ENCODE measurements around the gene TBC1D23.
"Not testable (repeated sequence)": the region's sequence is repeated elsewhere in the genome, so short reads cannot be mapped to it uniquely, and the experiment has no call there.

The TBC1D23 gene

DNA sequence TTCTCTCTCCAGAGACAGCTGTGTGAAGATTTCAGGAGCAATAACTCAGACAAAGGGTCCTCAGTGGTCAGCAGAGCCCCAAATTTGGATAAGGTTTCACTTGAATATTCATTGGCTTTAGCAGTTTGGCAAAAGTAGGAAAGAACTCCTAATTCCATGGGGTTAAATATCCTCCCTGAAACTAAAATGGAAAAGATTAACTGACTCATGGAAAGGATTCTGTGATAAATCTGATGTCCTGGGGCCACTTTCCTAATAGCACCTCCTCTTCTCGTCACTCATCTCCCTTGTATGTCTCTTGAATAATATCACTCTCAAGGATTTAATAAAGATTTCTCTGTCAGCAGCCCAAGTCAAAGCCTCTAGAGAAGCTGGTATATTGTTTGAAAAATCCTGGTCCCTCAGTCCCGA, 33.3 kb upstream of the TBC1D23 start:
- no peak overlapping the region for H3K4ac ChIP-seq (ENCODE audit: low read depth in 1 of 2, low read length in 2 of 2)
- 75% methylated on average over 1 of the region's 2 CpGs for WGBS
- H4K91ac ChIP-seq (ENCODE audit: low read length): no peak overlapping the region
- H2AFZ ChIP-seq (ENCODE audit: low read depth, low read length): no peak overlapping the region
- H3K9me3 ChIP-seq (ENCODE audit: control insufficient read depth, low read length): peaks cover 4% of the 10 kb centered on the region
- no peak overlapping the region for H3K4me3 ChIP-seq (ENCODE audit: insufficient read depth in 1 of 2, low read depth in 1 of 2, low read length in 2 of 2)
- no peak overlapping the region for H2BK120ac ChIP-seq (ENCODE audit: low read depth, low read length)
- no peak for DNase-seq
- no peak overlapping the region for H3K14ac ChIP-seq (ENCODE audit: low read length in 2 of 2)
- no peaks in the 10 kb centered on the region for H3K4me1 ChIP-seq (ENCODE audit: control insufficient read depth, insufficient read depth, low read depth, low read length)
- H2BK5ac ChIP-seq (ENCODE audit: low read depth, low read length, poor library complexity, severe bottlenecking): no peak overlapping the region
- H2BK15ac ChIP-seq (ENCODE audit: low read depth, poor library complexity, severe bottlenecking): no peak overlapping the region
- H3K79me1 ChIP-seq (replicated peaks; ENCODE audit: low read length, poor library complexity, severe bottlenecking): no peaks in the 10 kb centered on the region
- no peak overlapping the region for H3K27ac ChIP-seq (ENCODE audit: low read length, poor library complexity, severe bottlenecking)
- H3K27me3 ChIP-seq (ENCODE audit: control insufficient read depth in 1 of 2, insufficient read depth in 1 of 2, low read length in 2 of 2): no peaks in the 10 kb centered on the region
- no peaks in the 10 kb centered on the region for H3K36me3 ChIP-seq (ENCODE audit: control insufficient read depth in 1 of 2, insufficient read depth in 2 of 2, low read depth in 1 of 2, low read length in 2 of 2)
- no peak overlapping the region for H3K4me2 ChIP-seq (ENCODE audit: low read length, poor library complexity, severe bottlenecking)
- H4K8ac ChIP-seq (ENCODE audit: low read length): no peak overlapping the region
- H2BK12ac ChIP-seq (ENCODE audit: low read length in 2 of 2): no peak overlapping the region
- no peak overlapping the region for H2AK5ac ChIP-seq (ENCODE audit: low read length, severe bottlenecking)
- no peak overlapping the region for H3K9ac ChIP-seq (ENCODE audit: low read length)
- H3K18ac ChIP-seq (ENCODE audit: low read depth in 1 of 2, low read length in 2 of 2): no peak overlapping the region
- H3K23ac ChIP-seq (ENCODE audit: low read length in 2 of 2): no peak overlapping the region

DNA sequence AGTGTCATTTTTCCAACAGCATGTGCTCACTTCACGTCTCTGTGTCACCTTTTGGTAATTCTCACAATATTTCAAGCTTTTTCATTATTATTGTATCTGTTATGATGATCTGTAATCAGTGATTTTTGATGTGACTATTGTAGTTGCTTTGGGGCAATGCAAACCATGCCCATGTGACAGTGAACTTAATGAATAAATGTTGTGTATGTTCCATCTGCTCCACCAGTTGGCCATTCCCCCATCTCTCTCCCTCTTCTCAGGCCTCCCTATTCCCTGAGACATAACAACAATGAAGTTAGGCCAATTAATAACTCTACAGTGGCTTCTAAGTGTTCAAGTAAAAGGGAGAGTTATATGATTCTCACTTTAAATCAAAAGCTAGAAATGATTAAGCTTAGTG, 32.5 kb upstream of the TBC1D23 start:
- WGBS: no CpG with 5 or more reads among the region's 1 CpG
- H3K18ac ChIP-seq (ENCODE audit: low read depth in 1 of 2, low read length in 2 of 2): no peak overlapping the region
- H2BK12ac ChIP-seq (ENCODE audit: low read length in 2 of 2): no peak overlapping the region
- H3K4me2 ChIP-seq (ENCODE audit: low read length, poor library complexity, severe bottlenecking): no peak overlapping the region
- no peaks in the 10 kb centered on the region for H3K27me3 ChIP-seq (ENCODE audit: control insufficient read depth in 1 of 2, insufficient read depth in 1 of 2, low read length in 2 of 2)
- no peak overlapping the region for H3K27ac ChIP-seq (ENCODE audit: low read length, poor library complexity, severe bottlenecking)
- no peak overlapping the region for H2BK5ac ChIP-seq (ENCODE audit: low read depth, low read length, poor library complexity, severe bottlenecking)
- no peak overlapping the region for H4K91ac ChIP-seq (ENCODE audit: low read length)
- H2BK15ac ChIP-seq (ENCODE audit: low read depth, poor library complexity, severe bottlenecking): no peak overlapping the region
- H3K4ac ChIP-seq (ENCODE audit: low read depth in 1 of 2, low read length in 2 of 2): no peak overlapping the region
- no peak overlapping the region for H3K23ac ChIP-seq (ENCODE audit: low read length in 2 of 2)
- H2AK5ac ChIP-seq (ENCODE audit: low read length, severe bottlenecking): no peak overlapping the region
- no peak overlapping the region for H3K9ac ChIP-seq (ENCODE audit: low read length)
- no peak overlapping the region for H3K14ac ChIP-seq (ENCODE audit: low read length in 2 of 2)
- H4K8ac ChIP-seq (ENCODE audit: low read length): no peak overlapping the region
- DNase-seq: no peak
- no peak overlapping the region for H2AFZ ChIP-seq (ENCODE audit: low read depth, low read length)
- no peaks in the 10 kb centered on the region for H3K4me1 ChIP-seq (ENCODE audit: control insufficient read depth, insufficient read depth, low read depth, low read length)
- no peak overlapping the region for H3K4me3 ChIP-seq (ENCODE audit: insufficient read depth in 1 of 2, low read depth in 1 of 2, low read length in 2 of 2)
- H3K9me3 ChIP-seq (ENCODE audit: control insufficient read depth, low read length): peaks cover 4% of the 10 kb centered on the region
- no peaks in the 10 kb centered on the region for H3K79me1 ChIP-seq (replicated peaks; ENCODE audit: low read length, poor library complexity, severe bottlenecking)
- no peaks in the 10 kb centered on the region for H3K36me3 ChIP-seq (ENCODE audit: control insufficient read depth in 1 of 2, insufficient read depth in 2 of 2, low read depth in 1 of 2, low read length in 2 of 2)
- H2BK120ac ChIP-seq (ENCODE audit: low read depth, low read length): no peak overlapping the region

DNA sequence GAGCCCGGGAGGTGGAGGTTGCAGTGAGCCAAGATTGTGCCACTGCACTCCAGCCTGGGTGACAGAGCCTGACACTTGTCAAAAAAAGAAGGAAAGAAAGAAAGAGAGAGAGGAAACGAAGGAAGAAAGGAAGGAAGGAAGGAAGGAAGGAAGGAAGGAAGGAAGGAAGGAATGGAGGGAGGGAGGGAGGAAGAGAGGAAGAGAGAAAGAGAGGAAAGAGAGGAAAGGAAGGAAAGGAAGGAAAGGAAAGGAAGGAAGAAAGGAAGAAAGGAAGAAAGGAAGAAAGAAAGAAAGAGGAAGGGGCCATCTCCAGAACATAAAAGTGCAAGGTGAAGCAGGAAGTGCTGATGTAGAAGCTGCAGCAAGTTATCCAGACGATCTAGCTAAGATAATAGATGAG, 31.6 kb upstream of the TBC1D23 start:
- not testable (repeated sequence) for H3K4me2 ChIP-seq (ENCODE audit: low read length, poor library complexity, severe bottlenecking); H3K18ac ChIP-seq (ENCODE audit: low read depth in 1 of 2, low read length in 2 of 2); H3K4me1 ChIP-seq (ENCODE audit: control insufficient read depth, insufficient read depth, low read depth, low read length); H2AK5ac ChIP-seq (ENCODE audit: low read length, severe bottlenecking); H2BK15ac ChIP-seq (ENCODE audit: low read depth, poor library complexity, severe bottlenecking); H3K23ac ChIP-seq (ENCODE audit: low read length in 2 of 2); H3K27ac ChIP-seq (ENCODE audit: low read length, poor library complexity, severe bottlenecking); H3K36me3 ChIP-seq (ENCODE audit: control insufficient read depth in 1 of 2, insufficient read depth in 2 of 2, low read depth in 1 of 2, low read length in 2 of 2); H4K91ac ChIP-seq (ENCODE audit: low read length); H2BK120ac ChIP-seq (ENCODE audit: low read depth, low read length); H3K27me3 ChIP-seq (ENCODE audit: control insufficient read depth in 1 of 2, insufficient read depth in 1 of 2, low read length in 2 of 2); H3K9ac ChIP-seq (ENCODE audit: low read length); H4K8ac ChIP-seq (ENCODE audit: low read length); H2BK12ac ChIP-seq (ENCODE audit: low read length in 2 of 2); H3K9me3 ChIP-seq (ENCODE audit: control insufficient read depth, low read length); H3K4ac ChIP-seq (ENCODE audit: low read depth in 1 of 2, low read length in 2 of 2); H3K14ac ChIP-seq (ENCODE audit: low read length in 2 of 2); H3K79me1 ChIP-seq (replicated peaks; ENCODE audit: low read length, poor library complexity, severe bottlenecking); H3K4me3 ChIP-seq (ENCODE audit: insufficient read depth in 1 of 2, low read depth in 1 of 2, low read length in 2 of 2); DNase-seq; H2BK5ac ChIP-seq (ENCODE audit: low read depth, low read length, poor library complexity, severe bottlenecking); H2AFZ ChIP-seq (ENCODE audit: low read depth, low read length)
- 93% methylated on average over 2 of the region's 3 CpGs for WGBS

- over 99% methylated on average over 3 of the region's 3 CpGs for WGBS
- no peak overlapping the region for H2BK15ac ChIP-seq (ENCODE audit: low read depth, poor library complexity, severe bottlenecking)
- H3K4me1 ChIP-seq (ENCODE audit: control insufficient read depth, insufficient read depth, low read depth, low read length): no peaks in the 10 kb centered on the region
- H3K9ac ChIP-seq (ENCODE audit: low read length): no peak overlapping the region
- H4K8ac ChIP-seq (ENCODE audit: low read length): no peak overlapping the region
- H4K91ac ChIP-seq (ENCODE audit: low read length): no peak overlapping the region
- no peaks in the 10 kb centered on the region for H3K36me3 ChIP-seq (ENCODE audit: control insufficient read depth in 1 of 2, insufficient read depth in 2 of 2, low read depth in 1 of 2, low read length in 2 of 2)
- no peak overlapping the region for H3K4me2 ChIP-seq (ENCODE audit: low read length, poor library complexity, severe bottlenecking)
- no peak overlapping the region for H2BK12ac ChIP-seq (ENCODE audit: low read length in 2 of 2)
- H2BK120ac ChIP-seq (ENCODE audit: low read depth, low read length): no peak overlapping the region
- H2AFZ ChIP-seq (ENCODE audit: low read depth, low read length): no peak overlapping the region
- H3K27me3 ChIP-seq (ENCODE audit: control insufficient read depth in 1 of 2, insufficient read depth in 1 of 2, low read length in 2 of 2): no peaks in the 10 kb centered on the region
- H3K9me3 ChIP-seq (ENCODE audit: control insufficient read depth, low read length): peaks cover 4% of the 10 kb centered on the region
- no peak overlapping the region for H3K18ac ChIP-seq (ENCODE audit: low read depth in 1 of 2, low read length in 2 of 2)
- no peak for DNase-seq
- H2BK5ac ChIP-seq (ENCODE audit: low read depth, low read length, poor library complexity, severe bottlenecking): no peak overlapping the region
- no peak overlapping the region for H3K4ac ChIP-seq (ENCODE audit: low read depth in 1 of 2, low read length in 2 of 2)
- no peak overlapping the region for H3K23ac ChIP-seq (ENCODE audit: low read length in 2 of 2)
- H3K27ac ChIP-seq (ENCODE audit: low read length, poor library complexity, severe bottlenecking): no peak overlapping the region
- no peak overlapping the region for H3K14ac ChIP-seq (ENCODE audit: low read length in 2 of 2)
- no peak overlapping the region for H2AK5ac ChIP-seq (ENCODE audit: low read length, severe bottlenecking)
- H3K4me3 ChIP-seq (ENCODE audit: insufficient read depth in 1 of 2, low read depth in 1 of 2, low read length in 2 of 2): no peak overlapping the region
- no peaks in the 10 kb centered on the region for H3K79me1 ChIP-seq (replicated peaks; ENCODE audit: low read length, poor library complexity, severe bottlenecking)
Measured at GRCh38 chr3:100230710-100231109, 30.1 kb upstream of the TBC1D23 start.

All from mesenchymal stem cell (in vitro differentiated cells and primary cell).